Hepatocyte (in vitro differentiated cells): ENCODE measurements around the gene AUTS2.

Experiments used
- EZH2 ChIP-seq: fragments of 200-600 bp; sonication (generic); IDR thresholded peaks from 2 replicates; pipeline ENCODE4 v1.6.1; 2016; ENCODE audit warnings: antibody characterized with exemption, mild to moderate bottlenecking, borderline replicate concordance
- EZH2phosphoT487 ChIP-seq: fragments of 200-600 bp; sonication (generic); IDR thresholded peaks from one replicate; pipeline ENCODE4 v1.6.1; 2018; ENCODE audit warnings: antibody characterized with exemption, mild to moderate bottlenecking, low read depth, moderate library complexity; ENCODE audit not compliant: unreplicated experiment, severe bottlenecking
- TF ChIP-seq, protein P1 (sequence below): fragments of 200-600 bp; sonication (generic); IDR thresholded peaks from 2 replicates; pipeline ENCODE4 v1.5.1; 2016; ENCODE audit warnings: antibody characterized with exemption, mild to moderate bottlenecking; ENCODE audit not compliant: poor library complexity

DNA sequence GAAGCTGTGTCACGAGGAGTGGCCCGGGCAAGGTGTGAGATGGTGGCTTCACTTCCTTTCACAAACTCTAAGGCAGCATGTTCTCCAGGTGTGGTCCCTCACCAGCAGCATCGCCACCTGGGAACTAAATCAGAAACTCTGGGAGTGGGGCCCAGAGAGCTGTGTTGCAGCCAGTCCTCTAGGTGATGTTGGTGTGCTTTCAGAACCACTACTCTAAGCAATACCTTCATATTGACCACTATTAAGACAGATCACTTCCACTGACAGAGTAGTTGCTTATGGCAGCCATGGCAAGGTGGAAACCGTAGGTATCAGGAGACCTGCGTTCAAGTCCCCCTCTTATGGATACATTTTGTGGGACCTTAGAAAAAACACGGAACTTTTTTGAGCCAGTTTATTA, 1037.9 kb downstream of the AUTS2 start:
- TF ChIP-seq, protein P1, sequence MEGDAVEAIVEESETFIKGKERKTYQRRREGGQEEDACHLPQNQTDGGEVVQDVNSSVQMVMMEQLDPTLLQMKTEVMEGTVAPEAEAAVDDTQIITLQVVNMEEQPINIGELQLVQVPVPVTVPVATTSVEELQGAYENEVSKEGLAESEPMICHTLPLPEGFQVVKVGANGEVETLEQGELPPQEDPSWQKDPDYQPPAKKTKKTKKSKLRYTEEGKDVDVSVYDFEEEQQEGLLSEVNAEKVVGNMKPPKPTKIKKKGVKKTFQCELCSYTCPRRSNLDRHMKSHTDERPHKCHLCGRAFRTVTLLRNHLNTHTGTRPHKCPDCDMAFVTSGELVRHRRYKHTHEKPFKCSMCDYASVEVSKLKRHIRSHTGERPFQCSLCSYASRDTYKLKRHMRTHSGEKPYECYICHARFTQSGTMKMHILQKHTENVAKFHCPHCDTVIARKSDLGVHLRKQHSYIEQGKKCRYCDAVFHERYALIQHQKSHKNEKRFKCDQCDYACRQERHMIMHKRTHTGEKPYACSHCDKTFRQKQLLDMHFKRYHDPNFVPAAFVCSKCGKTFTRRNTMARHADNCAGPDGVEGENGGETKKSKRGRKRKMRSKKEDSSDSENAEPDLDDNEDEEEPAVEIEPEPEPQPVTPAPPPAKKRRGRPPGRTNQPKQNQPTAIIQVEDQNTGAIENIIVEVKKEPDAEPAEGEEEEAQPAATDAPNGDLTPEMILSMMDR, result no peak
- TF ChIP-seq EZH2 (no peak), EZH2phosphoT487 (no peak)
